ENCODE data around the gene TUT7. TPM values are rescaled to one million over a fixed set of nuclear protein-coding genes. Genes with fewer than 3 reads are reported as not detected.
A peak's percentile ranks its signal among the peaks of the same experiment; 100 is the strongest.

TUT7 gene
- total RNA-seq, 1 experiment from 2014 or later: 37.4 TPM

GRCh38 chr9:86250123-86250522 lies 104.1 kb downstream of the TUT7 start:
- Mint-ChIP-seq H3K9me3 (ENCODE audit: unreplicated experiment) (no peaks in the 10 kb centered on the region), H3K4me3 (ENCODE audit: unreplicated experiment) (no peak overlapping the region), H3K27me3 (ENCODE audit: insufficient read depth, unreplicated experiment) (no peaks in the 10 kb centered on the region), H3K4me1 (ENCODE audit: insufficient read depth, unreplicated experiment) (peaks cover 6% of the 10 kb centered on the region), H3K27ac (ENCODE audit: low read depth, unreplicated experiment) (no peak overlapping the region), H3K36me3 (ENCODE audit: insufficient read depth, unreplicated experiment) (no peaks in the 10 kb centered on the region)
- POLR2A ChIA-PET: no interaction called here
- no TSS peak for BruUV-seq (replicated peaks)
- CTCF ChIA-PET: interaction anchor here (1.9 kb wide), 1 partner anchor 10 kb away, joined by 6 read pairs; no protein-coding TSS in a partner anchor
- DNase-seq (ENCODE audit: unreplicated experiment): no peak
- intact Hi-C loops (cut with micrococcal nuclease): no loop called here
- no peak for TF ChIP-seq CTCF (IDR thresholded peaks at IDR 0.05; ENCODE audit: unreplicated experiment)

GRCh38 chr9:86248746-86249145 lies 105.5 kb downstream of the TUT7 start:
- TF ChIP-seq CTCF (IDR thresholded peaks at IDR 0.05; ENCODE audit: unreplicated experiment): no peak
- Mint-ChIP-seq H3K27me3 (ENCODE audit: insufficient read depth, unreplicated experiment) (no peaks in the 10 kb centered on the region), H3K9me3 (ENCODE audit: unreplicated experiment) (no peaks in the 10 kb centered on the region), H3K27ac (ENCODE audit: low read depth, unreplicated experiment) (no peak overlapping the region), H3K36me3 (ENCODE audit: insufficient read depth, unreplicated experiment) (no peaks in the 10 kb centered on the region), H3K4me1 (ENCODE audit: insufficient read depth, unreplicated experiment) (peaks cover 6% of the 10 kb centered on the region), H3K4me3 (ENCODE audit: unreplicated experiment) (no peak overlapping the region)
- DNase-seq (ENCODE audit: unreplicated experiment): no peak
- no TSS peak for BruUV-seq (replicated peaks)
- CTCF ChIA-PET: interaction anchor here (0.6 to 1.0 kb wide), 3 partner anchors 27 to 149 kb away, joined by 3 to 4 read pairs (median 3); partner anchors contain the start of gene GOLM1
- intact Hi-C loops (cut with micrococcal nuclease): no loop called here
- POLR2A ChIA-PET: no interaction called here

GRCh38 chr9:86246752-86247161 lies 107.5 kb downstream of the TUT7 start:
- ChIA-PET CTCF (no interaction called here), POLR2A (no interaction called here)
- Mint-ChIP-seq H3K9me3 (ENCODE audit: unreplicated experiment) (no peaks in the 10 kb centered on the region), H3K4me3 (ENCODE audit: unreplicated experiment) (no peak overlapping the region), H3K27ac (ENCODE audit: low read depth, unreplicated experiment) (no peak overlapping the region), H3K4me1 (ENCODE audit: insufficient read depth, unreplicated experiment) (peaks cover 6% of the 10 kb centered on the region), H3K36me3 (ENCODE audit: insufficient read depth, unreplicated experiment) (no peaks in the 10 kb centered on the region), H3K27me3 (ENCODE audit: insufficient read depth, unreplicated experiment) (no peaks in the 10 kb centered on the region)
- BruUV-seq (replicated peaks): no TSS peak
- intact Hi-C loops (cut with micrococcal nuclease): no loop called here
- peak; percentile 21 for DNase-seq (ENCODE audit: unreplicated experiment)
- TF ChIP-seq CTCF (IDR thresholded peaks at IDR 0.05; ENCODE audit: unreplicated experiment): no peak

- TF ChIP-seq CTCF (IDR thresholded peaks at IDR 0.05; ENCODE audit: unreplicated experiment): no peak
- ChIA-PET POLR2A (interaction anchor here (0.6 kb wide), 1 partner anchor 89 kb away, joined by 3 read pairs; no protein-coding TSS in a partner anchor), CTCF (interaction anchor here (1.2 to 5.7 kb wide), 3 partner anchors 41 to 423 kb away, joined by 4 to 56 read pairs (median 4); no protein-coding TSS in a partner anchor)
- H3K9me3 Mint-ChIP-seq (ENCODE audit: unreplicated experiment): no peaks in the 10 kb centered on the region
- no peaks in the 10 kb centered on the region for H3K36me3 Mint-ChIP-seq (ENCODE audit: insufficient read depth, unreplicated experiment)
- H3K4me3 Mint-ChIP-seq (ENCODE audit: unreplicated experiment): no peak overlapping the region
- no peak overlapping the region for H3K27ac Mint-ChIP-seq (ENCODE audit: low read depth, unreplicated experiment)
- intact Hi-C loops (cut with micrococcal nuclease): no loop called here
- peaks cover 3% of the 10 kb centered on the region for H3K4me1 Mint-ChIP-seq (ENCODE audit: insufficient read depth, unreplicated experiment)
- no TSS peak for BruUV-seq (replicated peaks)
- H3K27me3 Mint-ChIP-seq (ENCODE audit: insufficient read depth, unreplicated experiment): no peaks in the 10 kb centered on the region
- no peak for DNase-seq (ENCODE audit: unreplicated experiment)
Measured at GRCh38 chr9:86242071-86242470, 112.1 kb downstream of the TUT7 start.

Data from MCF 10A (cell line).